ENCODE measurements around the gene DDX6.

DNA sequence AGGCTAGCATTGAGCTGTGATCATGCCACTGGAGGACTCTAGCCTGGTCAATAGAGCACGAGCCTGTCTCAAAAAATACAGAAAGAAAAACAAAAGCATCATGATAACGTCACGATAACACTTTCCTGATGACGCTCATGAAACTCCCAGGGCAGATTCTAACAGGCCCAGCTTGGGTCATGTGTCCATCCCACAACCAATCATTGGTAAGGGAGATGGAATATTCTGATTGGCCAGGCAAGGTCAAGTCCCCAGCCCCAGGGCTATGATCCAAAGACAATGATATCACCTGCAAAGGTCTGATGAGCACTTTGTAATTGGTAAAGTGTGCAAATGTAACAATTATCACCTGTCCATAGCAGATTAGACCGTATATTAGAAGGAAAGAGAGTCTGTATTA, 21.5 kb upstream of the DDX6 start:
- TF ChIP-seq, protein P1, sequence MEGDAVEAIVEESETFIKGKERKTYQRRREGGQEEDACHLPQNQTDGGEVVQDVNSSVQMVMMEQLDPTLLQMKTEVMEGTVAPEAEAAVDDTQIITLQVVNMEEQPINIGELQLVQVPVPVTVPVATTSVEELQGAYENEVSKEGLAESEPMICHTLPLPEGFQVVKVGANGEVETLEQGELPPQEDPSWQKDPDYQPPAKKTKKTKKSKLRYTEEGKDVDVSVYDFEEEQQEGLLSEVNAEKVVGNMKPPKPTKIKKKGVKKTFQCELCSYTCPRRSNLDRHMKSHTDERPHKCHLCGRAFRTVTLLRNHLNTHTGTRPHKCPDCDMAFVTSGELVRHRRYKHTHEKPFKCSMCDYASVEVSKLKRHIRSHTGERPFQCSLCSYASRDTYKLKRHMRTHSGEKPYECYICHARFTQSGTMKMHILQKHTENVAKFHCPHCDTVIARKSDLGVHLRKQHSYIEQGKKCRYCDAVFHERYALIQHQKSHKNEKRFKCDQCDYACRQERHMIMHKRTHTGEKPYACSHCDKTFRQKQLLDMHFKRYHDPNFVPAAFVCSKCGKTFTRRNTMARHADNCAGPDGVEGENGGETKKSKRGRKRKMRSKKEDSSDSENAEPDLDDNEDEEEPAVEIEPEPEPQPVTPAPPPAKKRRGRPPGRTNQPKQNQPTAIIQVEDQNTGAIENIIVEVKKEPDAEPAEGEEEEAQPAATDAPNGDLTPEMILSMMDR (IDR thresholded peaks at IDR 0.05), result no peak
- TF ChIP-seq EP300 (IDR thresholded peaks at IDR 0.05) (no peak), POLR2A (IDR thresholded peaks at IDR 0.05) (no peak), POLR2AphosphoS5 (IDR thresholded peaks at IDR 0.05) (no peak)
